Fibroblast of mammary gland (primary cell): ENCODE results near the gene LRRC74A.

Experiments
- DNase-seq: peaks from one replicate; pipeline ENCODE4 v3.0.0-alpha.2; 2010; ENCODE audit warnings: low read depth
- H3K4me3 ChIP-seq: 2 replicates; pipeline ENCODE4 v1.5.1; 2011; ENCODE audit warnings: low read depth, mild to moderate bottlenecking, low read length, moderate library complexity; ENCODE audit not compliant: control insufficient read depth
- CTCF ChIP-seq: conservative IDR thresholded peaks from 2 replicates; pipeline ENCODE4 v1.5.1; 2011; ENCODE audit warnings: low read depth, low read length, inconsistent platforms; ENCODE audit not compliant: control insufficient read depth, insufficient read depth

Gene LRRC74A

GRCh38 chr14:76826122-76826521 lies at the start of gene LRRC74A:
LRRC74A (plus strand) TSS chr14:76826408; CDS start chr14:76826698, 290 bp downstream.
- no peak for DNase-seq
- no peak for TF ChIP-seq CTCF
- no peak within 1 kb of the TSS for H3K4me3 ChIP-seq

GRCh38 chr14:76776428-76777251 lies 49.6 kb upstream of the LRRC74A start:
- H3K4me3 ChIP-seq = no peak overlapping the region
- TF ChIP-seq CTCF = no peak
- DNase-seq = no peak

- DNase-seq = no peak
These were observed 48.5 kb upstream of the LRRC74A start for GRCh38 chr14:76777721-76778120.

GRCh38 chr14:76778546-76779215 lies 47.5 kb upstream of the LRRC74A start:
- H3K4me3 ChIP-seq = no peak overlapping the region
- no peak for TF ChIP-seq CTCF
- DNase-seq = no peak

More at GRCh38 chr14:76777721-76778120, 48.5 kb upstream of the LRRC74A start:
- TF ChIP-seq CTCF = no peak
- H3K4me3 ChIP-seq = no peak overlapping the region

- H3K4me3 ChIP-seq = no peak overlapping the region
- no peak for TF ChIP-seq CTCF
- no peak for DNase-seq
These were observed 46.8 kb upstream of the LRRC74A start for GRCh38 chr14:76779221-76780057.

GRCh38 chr14:76780058-76780345 lies 46.2 kb upstream of the LRRC74A start:
- TF ChIP-seq CTCF = no peak
- H3K4me3 ChIP-seq = no peak overlapping the region
- no peak for DNase-seq
